Small intestine (tissue), 7 donors: Measurements from ENCODE around the gene ZNF121. TPM values are rescaled to one million over a fixed set of nuclear protein-coding genes. Genes with fewer than 3 reads are reported as not detected.

Experiments used
- DNase-seq, 2 donors: peaks; one replicate each; pipeline versions ENCODE4 v3.0.0 to v3.0.0-alpha.2; 2013
- FAIRE-seq: peaks from 2 replicates; lab custom pipeline; 2012; peaks lifted over from hg19 to GRCh38; lab: Jason Lieb, UNC
- H3K27ac ChIP-seq, 3 donors: one replicate each; pipeline ENCODE4 v1.5.1; 2013; ENCODE audit warnings: low read length in 2 of 3, mild to moderate bottlenecking in 2 of 3, control low read depth in 1 of 3, inconsistent platforms in 1 of 3, low read depth in 1 of 3, moderate library complexity in 1 of 3
- H3K27me3 ChIP-seq, 3 donors: one replicate each; pipeline ENCODE4 v1.6.1; 2013; ENCODE audit warnings: low read length in 3 of 3, inconsistent platforms in 1 of 3; ENCODE audit not compliant: control insufficient read depth in 3 of 3, insufficient read depth in 3 of 3
- H3K36me3 ChIP-seq, 3 donors: one replicate each; pipeline ENCODE4 v1.6.1; 2013; ENCODE audit warnings: low read length in 3 of 3, inconsistent platforms in 1 of 3, low read depth in 1 of 3, mild to moderate bottlenecking in 1 of 3, moderate library complexity in 1 of 3; ENCODE audit not compliant: control insufficient read depth in 3 of 3, insufficient read depth in 2 of 3
- H3K4me1 ChIP-seq, 3 donors: one replicate each; pipeline ENCODE4 v1.6.1; 2013; ENCODE audit warnings: low read length in 2 of 3, inconsistent platforms in 1 of 3, low read depth in 1 of 3, mild to moderate bottlenecking in 1 of 3, moderate library complexity in 1 of 3; ENCODE audit not compliant: control insufficient read depth in 3 of 3, insufficient read depth in 2 of 3
- H3K4me3 ChIP-seq, 3 donors: one replicate each; pipeline ENCODE4 v1.5.1; 2013; ENCODE audit warnings: low read length in 3 of 3, control low read depth in 1 of 3, inconsistent platforms in 1 of 3, low read depth in 1 of 3, mild to moderate bottlenecking in 1 of 3, moderate library complexity in 1 of 3
- H3K9me3 ChIP-seq, 2 donors: one replicate each; pipeline ENCODE4 v1.6.1; 2013; ENCODE audit warnings: low read depth in 1 of 2, low read length in 1 of 2; ENCODE audit not compliant: control insufficient read depth in 2 of 2, insufficient read depth in 1 of 2
- WGBS, 3 donors: extraction: QIAGEN DNeasy Blood & Tissue Kit; methylation state at CpG; one replicate each; pipeline ENCODE4 v1.1.7; 2013; 5-methylcytosine and 5-hydroxymethylcytosine counted together
- polyA plus RNA-seq, 4 donors: library from polyadenylated mRNA; stranded (reverse) in 3 of 4; unstranded in 1 of 4; fragments of 200-250 nt in 3 of 4; fragments of 120-200 nt in 1 of 4; gene quantifications; one replicate each; pipeline versions ENCODE4 v1.2.1 to v1.2.3, GENCODE V29; 2013
- donor health status: healthy with polysubstance abuse.
- donor health status: control.
- donor health status: control.
- donor health status: Bipolar disorder and iron deficiency.
- donor health status: healthy.

Gene ZNF121
- polyA plus RNA-seq, 4 donors = 2.2 to 23.5 (median 4.2) TPM

DNA sequence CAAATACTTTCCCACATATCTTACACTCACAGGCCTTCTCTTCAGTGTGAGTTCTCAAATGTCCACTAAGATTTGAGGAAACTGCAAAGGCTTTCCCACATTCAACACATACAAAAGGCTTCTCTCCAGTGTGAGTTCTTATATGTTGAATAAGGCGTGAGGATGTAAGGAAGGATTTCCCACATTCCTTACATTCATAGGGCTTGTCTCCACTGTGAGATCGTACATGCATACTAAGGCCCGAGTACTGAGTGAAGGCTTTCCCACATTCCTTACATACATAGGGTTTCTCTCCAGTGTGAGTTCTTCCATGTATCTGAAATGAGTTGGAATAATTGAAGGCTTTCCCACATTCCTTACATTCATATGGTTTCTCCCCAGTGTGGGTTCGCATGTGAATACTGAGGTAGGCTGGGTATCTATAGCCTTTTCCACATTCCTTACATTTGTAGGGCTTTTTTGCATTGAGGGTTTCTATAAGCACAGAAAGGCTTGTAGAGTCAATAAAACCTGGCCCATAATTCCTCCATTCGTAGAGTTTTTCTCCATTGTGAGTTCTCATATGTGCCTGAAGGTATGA is 55.5 kb downstream of the ZNF121 start:
- H3K27ac ChIP-seq = no peak overlapping the region
- no peaks in the 10 kb centered on the region for H3K4me1 ChIP-seq
- H3K4me3 ChIP-seq = no peak overlapping the region
- H3K36me3 ChIP-seq = peaks cover 30 to 42% (median 40%) of the 10 kb centered on the region in 3 donors
- no peak for FAIRE-seq
- 94 to 99% (median 98%) methylated on average over 5 of the region's 5 CpGs for WGBS, 3 donors
- H3K9me3 ChIP-seq = peaks cover 1 to 61% of the 10 kb centered on the region in 2 donors
- H3K27me3 ChIP-seq = no peaks in the 10 kb centered on the region
- peak in 1 of 2 donors; percentile 18 for DNase-seq

DNA sequence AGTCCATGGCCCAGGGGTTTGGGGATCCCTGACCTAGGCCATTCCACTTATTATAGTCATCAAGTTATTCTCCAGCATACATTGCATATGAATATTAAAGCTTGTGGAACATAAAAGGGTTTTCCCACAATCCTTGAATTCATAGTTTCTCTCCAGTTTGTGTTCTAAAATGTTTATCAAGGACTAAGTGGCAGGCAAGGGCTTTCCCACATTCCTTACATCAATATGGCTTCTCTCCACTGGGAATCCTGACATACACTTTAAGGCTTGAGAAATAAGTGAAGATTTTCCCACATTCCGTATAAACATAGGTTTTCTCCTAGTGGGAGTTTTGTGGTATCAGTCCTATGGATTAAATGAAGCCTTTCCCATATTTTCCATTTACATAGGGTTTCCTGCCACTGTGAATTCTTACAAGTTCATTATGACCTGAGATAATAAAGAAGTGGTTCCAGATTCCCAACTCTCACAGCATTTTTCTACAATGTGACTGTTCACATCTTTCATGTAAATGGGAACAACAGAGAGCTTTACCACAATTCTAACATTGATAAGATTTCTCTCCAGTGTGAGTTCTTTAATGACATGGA is 60.3 kb downstream of the ZNF121 start:
- WGBS, 3 donors = 95 to 100% (median 100%) methylated on average over 1 of the region's 1 CpG
- Histone ChIP-seq H3K27me3 (no peaks in the 10 kb centered on the region), H3K4me1 (no peaks in the 10 kb centered on the region), H3K9me3 (peaks cover 2 to 66% of the 10 kb centered on the region in 2 donors), H3K36me3 (peaks cover 5 to 8% (median 8%) of the 10 kb centered on the region in 3 donors), H3K4me3 (no peak overlapping the region), H3K27ac (no peak overlapping the region)
- FAIRE-seq = no peak
- no peak for DNase-seq

Other genes starting within 250 kb of the ZNF121 start
- gene ZNF177, start 221.5 kb downstream of the ZNF121 start, polyA plus RNA-seq = 1 to 10 TPM in 2 of 4 donors, under 1 TPM in 1, not detected in 1; 0.27 to 2.6 (median 1.0) TPM
- gene ZNF266, start 148.9 kb downstream of the ZNF121 start, polyA plus RNA-seq = 10 to 100 TPM; 14.2 to 59.7 (median 27.3) TPM
- gene ZNF560, start 85.9 kb downstream of the ZNF121 start, polyA plus RNA-seq = under 1 TPM in 1 of 4 donors, not detected in 3; 0.06 TPM
- gene ZNF426, start 45.9 kb downstream of the ZNF121 start, polyA plus RNA-seq = 10 to 100 TPM in 1 of 4 donors, 1 to 10 TPM in 3; 1.1 to 11.5 (median 2.8) TPM
- 10 to 100 TPM; 18.6 to 37.7 (median 22.2) TPM for gene ZNF561, start 36.7 kb upstream of the ZNF121 start, polyA plus RNA-seq
- 10 to 100 TPM in 1 of 4 donors, 1 to 10 TPM in 3; 2.4 to 15.3 (median 7.4) TPM for gene ZNF562, start 90.6 kb upstream of the ZNF121 start, polyA plus RNA-seq
- gene ZNF846, start 184.2 kb upstream of the ZNF121 start, polyA plus RNA-seq = 10 to 100 TPM in 1 of 4 donors, 1 to 10 TPM in 3; 2.2 to 16.7 (median 2.8) TPM
- 10 to 100 TPM; 17.1 to 39.4 (median 31.7) TPM for gene FBXL12, start 234.6 kb upstream of the ZNF121 start, polyA plus RNA-seq
- gene UBL5, start 243.4 kb upstream of the ZNF121 start, polyA plus RNA-seq = 1,000 to 10,000 TPM in 1 of 4 donors, 100 to 1,000 TPM in 3; 282 to 1,357 (median 757) TPM